ENCODE measurements around the gene DYSF. TPM values are rescaled to one million over a fixed set of nuclear protein-coding genes. Genes with fewer than 3 reads are reported as not detected.
"Not testable (repeated sequence)": the region's sequence is repeated elsewhere in the genome, so short reads cannot be mapped to it uniquely, and the experiment has no call there.

The DYSF gene
- 48.8 and 96.5 TPM in 2 replicates for total RNA-seq

- peak; percentile 39 to 48 for DNase-seq (ENCODE audit: low read depth in 2 of 2)
These were observed at the start of gene DYSF for GRCh38 chr2:71453404-71454220. DYSF (plus strand) TSS chr2:71453561.

- no peak for DNase-seq (ENCODE audit: low read depth in 2 of 2)
These were observed 43.8 kb upstream of the DYSF start for GRCh38 chr2:71409611-71410010.

GRCh38 chr2:71410696-71411095 is 42.7 kb upstream of the DYSF start:
- peak in 1 of 2 donors; percentile 56 for DNase-seq (ENCODE audit: low read depth in 2 of 2)

GRCh38 chr2:71416866-71417265 is 36.5 kb upstream of the DYSF start:
- DNase-seq (ENCODE audit: low read depth in 2 of 2), result not testable (repeated sequence)

GRCh38 chr2:71417300-71418202 is 35.8 kb upstream of the DYSF start:
- no peak for DNase-seq (ENCODE audit: low read depth in 2 of 2)

- DNase-seq (ENCODE audit: low read depth in 2 of 2), result no peak
These were observed 34.2 kb upstream of the DYSF start for GRCh38 chr2:71419145-71419544.

GRCh38 chr2:71419976-71420375 is 33.4 kb upstream of the DYSF start:
- DNase-seq (ENCODE audit: low read depth in 2 of 2), result peak; percentile 2 to 7

- peak in 1 of 2 donors; percentile 21 for DNase-seq (ENCODE audit: low read depth in 2 of 2)
These were observed 30.6 kb upstream of the DYSF start for GRCh38 chr2:71422786-71423185.

GRCh38 chr2:71423817-71424420 is 29.4 kb upstream of the DYSF start:
- peak; percentile 29 to 85 for DNase-seq (ENCODE audit: low read depth in 2 of 2)

- DNase-seq (ENCODE audit: low read depth in 2 of 2), result no peak
These were observed 26.6 kb upstream of the DYSF start for GRCh38 chr2:71426721-71427120.

- DNase-seq (ENCODE audit: low read depth in 2 of 2), result no peak
These were observed 24.6 kb upstream of the DYSF start for GRCh38 chr2:71428472-71429383.

GRCh38 chr2:71445142-71445541 is 8.2 kb upstream of the DYSF start:
- DNase-seq (ENCODE audit: low read depth in 2 of 2), result not testable (repeated sequence)

- no peak for DNase-seq (ENCODE audit: low read depth in 2 of 2)
These were observed 6.9 kb upstream of the DYSF start for GRCh38 chr2:71446505-71446904.

GRCh38 chr2:71449343-71449742 is 4.0 kb upstream of the DYSF start:
- no peak for DNase-seq (ENCODE audit: low read depth in 2 of 2)

GRCh38 chr2:71451705-71452104 is 1.7 kb upstream of the DYSF start:
- no peak for DNase-seq (ENCODE audit: low read depth in 2 of 2)

- peak; percentile 57 to 75 for DNase-seq (ENCODE audit: low read depth in 2 of 2)
These were observed 796 bp upstream of the DYSF start for GRCh38 chr2:71452565-71452964.

- DNase-seq (ENCODE audit: low read depth in 2 of 2), result peak in 1 of 2 donors; percentile 32
These were observed 1.1 kb downstream of the DYSF start for GRCh38 chr2:71454221-71455010.

- DNase-seq (ENCODE audit: low read depth in 2 of 2), result peak; percentile 29 to 88
These were observed 1.8 kb downstream of the DYSF start for GRCh38 chr2:71455011-71455740.

All from lung microvascular endothelial cell (primary cell).